Adrenal gland (tissue), 12 donors: ENCODE measurements around the gene CRHR1. TPM values are rescaled to one million over a fixed set of nuclear protein-coding genes. Genes with fewer than 3 reads are reported as not detected.

Source experiments
- DNase-seq, 7 donors: peaks; one replicate each; pipeline ENCODE4 v3.0.0-alpha.2; 2019 to 2020
- H3K27ac ChIP-seq, 5 donors: fragments of 200-600 bp; sonication (generic) in 4 of 5; 1 replicate in 3 of 5; 2 replicates in 2 of 5; pipeline versions ENCODE4 v1.5.1 to v1.8.0; 2016 to 2020; ENCODE audit warnings: mild to moderate bottlenecking in 1 of 5
- H3K27me3 ChIP-seq: fragments of 200-600 bp; 2 replicates; pipeline ENCODE4 v1.8.0; 2021
- H3K36me3 ChIP-seq, 2 donors: fragments of 200-600 bp; replicated peaks in 1 of 2; 1 replicate in 1 of 2; 2 replicates in 1 of 2; pipeline versions ENCODE4 v1.5.1 to v1.8.0; 2018 to 2022
- H3K4me1 ChIP-seq, 2 donors: fragments of 200-600 bp; replicated peaks in 1 of 2; 1 replicate in 1 of 2; 2 replicates in 1 of 2; pipeline versions ENCODE4 v1.5.1 to v1.8.0; 2018 to 2021
- H3K4me3 ChIP-seq, 4 donors: fragments of 200-600 bp; sonication (generic) in 3 of 4; one replicate each; pipeline ENCODE4 v1.5.1; 2016 to 2018
- H3K9me3 ChIP-seq, 3 donors: fragments of 200-600 bp; sonication (generic) in 1 of 3; replicated peaks in 1 of 3; 1 replicate in 2 of 3; 2 replicates in 1 of 3; pipeline versions ENCODE4 v1.5.1 to v1.8.0; 2016 to 2021
- CTCF ChIP-seq, 6 experiments: fragments of 450-650 bp in 4 of 6; fragments of 200-600 bp in 2 of 6; sonication (generic) in 1 of 6; IDR thresholded peaks; 1 replicate in 5 of 6; 2 replicates in 1 of 6; pipeline versions ENCODE4 v1.5.1 to v1.8.0; 2016 to 2021; ENCODE audit warnings: antibody characterized with exemption in 6 of 6, mild to moderate bottlenecking in 2 of 6, moderate library complexity in 1 of 6
- POLR2A ChIP-seq, 2 donors: fragments of 450-650 bp; IDR thresholded peaks; one replicate each; pipeline ENCODE4 v1.6.1; 2017; ENCODE audit warnings: antibody characterized with exemption in 2 of 2, mild to moderate bottlenecking in 2 of 2, moderate library complexity in 1 of 2
- WGBS, 4 donors: extraction: QIAGEN DNeasy Blood & Tissue Kit in 2 of 4; methylation state at CpG; one replicate each; pipeline versions ENCODE4 v1.1.5 to v1.1.7; 2013 to 2017; 5-methylcytosine and 5-hydroxymethylcytosine counted together
- intact Hi-C, 2 donors: fragments of 100-400 bp; cut with DNase I; formaldehyde crosslinking; loops; one replicate each; pipeline versions ENCODE4 v1.14.1 to v1.15.0; 2022 to 2023
- polyA plus RNA-seq, 3 donors: library from polyadenylated mRNA; stranded (reverse); fragments of 200-250 nt in 2 of 3; fragments of 350-450 nt in 1 of 3; fragmentation: Illumina TruSeq in 1 of 3; extraction: RNeasy Lipid Tissue Mini Kit (QIAGEN cat#74804) in 1 of 3; gene quantifications; one replicate each; pipeline ENCODE4 v1.2.3, GENCODE V29; 2013 to 2014
- total RNA-seq, 9 donors: library from RNA; depleted of rRNA in 4 of 9; stranded (reverse); fragments of >200 nt in 4 of 9; fragments of 120-200 nt in 1 of 9; fragmentation: NEBNext Ultra II Directional in 1 of 9; extraction: Animal tissue kit (Norgen Biotek cat#: 25700) in 1 of 9; gene quantifications; one replicate each; pipeline versions ENCODE4 v1.1.0 to v1.2.4, GENCODE V29; 2013 to 2023
- donor health status: healthy with polysubstance abuse.
- donor health status: Bipolar disorder and iron deficiency.
- donor health status: DM: yes; HTN: yes; CAD: no.
- donor health status: DM: no; HTN: no; CAD: no.
- donor health status: DM: no; HTN: no; CAD: no.
- donor health status: DM: yes; HTN: yes; CAD: no.

The CRHR1 gene
- total and polyA plus RNA-seq, 12 donors: 0.27 TPM; not detected in 11

GRCh38 chr17:45849536-45849990 lies 65.4 kb downstream of the CRHR1 start:
- no peak for TF ChIP-seq CTCF (IDR thresholded peaks at IDR 0.05)
- TF ChIP-seq POLR2A (IDR thresholded peaks at IDR 0.05): no peak
- 78 to 92% (median 84%) methylated on average over 2 to 7 of the region's 7 CpGs for WGBS, 4 donors
- no peak for DNase-seq
- no peak overlapping the region for H3K4me3 ChIP-seq
- H3K27me3 ChIP-seq: no peaks in the 10 kb centered on the region
- H3K4me1 ChIP-seq: no peaks in the 10 kb centered on the region
- no peaks in the 10 kb centered on the region for H3K36me3 ChIP-seq
- H3K9me3 ChIP-seq: no peaks in the 10 kb centered on the region
- intact Hi-C loops: no loop called here
- no peak overlapping the region for H3K27ac ChIP-seq

GRCh38 chr17:45850011-45850410 lies 65.9 kb downstream of the CRHR1 start:
- H3K4me1 ChIP-seq: no peaks in the 10 kb centered on the region
- no peaks in the 10 kb centered on the region for H3K27me3 ChIP-seq
- no peaks in the 10 kb centered on the region for H3K9me3 ChIP-seq
- DNase-seq: no peak
- H3K36me3 ChIP-seq: no peaks in the 10 kb centered on the region
- no peak overlapping the region for H3K4me3 ChIP-seq
- 78 to 87% (median 82%) methylated on average over 3 to 4 of the region's 4 CpGs for WGBS, 4 donors
- no peak overlapping the region for H3K27ac ChIP-seq
- TF ChIP-seq CTCF (IDR thresholded peaks at IDR 0.05) (no peak), POLR2A (IDR thresholded peaks at IDR 0.05) (no peak)
- intact Hi-C loops: no loop called here

- 86 to 90% (median 88%) methylated on average over 4 to 5 of the region's 5 CpGs for WGBS, 4 donors
- no peaks in the 10 kb centered on the region for H3K27me3 ChIP-seq
- H3K4me1 ChIP-seq: no peaks in the 10 kb centered on the region
- H3K4me3 ChIP-seq: no peak overlapping the region
- H3K27ac ChIP-seq: no peak overlapping the region
- no peaks in the 10 kb centered on the region for H3K36me3 ChIP-seq
- no peak for TF ChIP-seq CTCF (IDR thresholded peaks at IDR 0.05)
- no peak for TF ChIP-seq POLR2A (IDR thresholded peaks at IDR 0.05)
- no peaks in the 10 kb centered on the region for H3K9me3 ChIP-seq
- intact Hi-C loops: no loop called here
- DNase-seq: no peak
Observed at GRCh38 chr17:45850468-45850867, 66.3 kb downstream of the CRHR1 start.

GRCh38 chr17:45851022-45851421 lies 66.9 kb downstream of the CRHR1 start:
- 78 to 86% (median 83%) methylated on average over 6 of the region's 6 CpGs for WGBS, 4 donors
- Histone ChIP-seq H3K4me3 (no peak overlapping the region), H3K4me1 (no peaks in the 10 kb centered on the region), H3K27me3 (no peaks in the 10 kb centered on the region), H3K36me3 (no peaks in the 10 kb centered on the region), H3K9me3 (no peaks in the 10 kb centered on the region), H3K27ac (no peak overlapping the region)
- no peak for DNase-seq
- no peak for TF ChIP-seq CTCF (IDR thresholded peaks at IDR 0.05)
- no peak for TF ChIP-seq POLR2A (IDR thresholded peaks at IDR 0.05)
- intact Hi-C loops: no loop called here
